Dedifferentiated amniotic fluid mesenchymal stem cell (primary cell): ENCODE measurements around the gene SRSF11.
A peak's percentile ranks its signal among the peaks of the same experiment; 100 is the strongest.
"Not testable (repeated sequence)": the region's sequence is repeated elsewhere in the genome, so short reads cannot be mapped to it uniquely, and the experiment has no call there.

Source experiments
- DNase-seq: peaks from one replicate; pipeline ENCODE4 v3.0.0-alpha.2; 2016; ENCODE audit errors: extremely low spot score

The SRSF11 gene, protein sequence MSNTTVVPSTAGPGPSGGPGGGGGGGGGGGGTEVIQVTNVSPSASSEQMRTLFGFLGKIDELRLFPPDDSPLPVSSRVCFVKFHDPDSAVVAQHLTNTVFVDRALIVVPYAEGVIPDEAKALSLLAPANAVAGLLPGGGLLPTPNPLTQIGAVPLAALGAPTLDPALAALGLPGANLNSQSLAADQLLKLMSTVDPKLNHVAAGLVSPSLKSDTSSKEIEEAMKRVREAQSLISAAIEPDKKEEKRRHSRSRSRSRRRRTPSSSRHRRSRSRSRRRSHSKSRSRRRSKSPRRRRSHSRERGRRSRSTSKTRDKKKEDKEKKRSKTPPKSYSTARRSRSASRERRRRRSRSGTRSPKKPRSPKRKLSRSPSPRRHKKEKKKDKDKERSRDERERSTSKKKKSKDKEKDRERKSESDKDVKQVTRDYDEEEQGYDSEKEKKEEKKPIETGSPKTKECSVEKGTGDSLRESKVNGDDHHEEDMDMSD

DNA sequence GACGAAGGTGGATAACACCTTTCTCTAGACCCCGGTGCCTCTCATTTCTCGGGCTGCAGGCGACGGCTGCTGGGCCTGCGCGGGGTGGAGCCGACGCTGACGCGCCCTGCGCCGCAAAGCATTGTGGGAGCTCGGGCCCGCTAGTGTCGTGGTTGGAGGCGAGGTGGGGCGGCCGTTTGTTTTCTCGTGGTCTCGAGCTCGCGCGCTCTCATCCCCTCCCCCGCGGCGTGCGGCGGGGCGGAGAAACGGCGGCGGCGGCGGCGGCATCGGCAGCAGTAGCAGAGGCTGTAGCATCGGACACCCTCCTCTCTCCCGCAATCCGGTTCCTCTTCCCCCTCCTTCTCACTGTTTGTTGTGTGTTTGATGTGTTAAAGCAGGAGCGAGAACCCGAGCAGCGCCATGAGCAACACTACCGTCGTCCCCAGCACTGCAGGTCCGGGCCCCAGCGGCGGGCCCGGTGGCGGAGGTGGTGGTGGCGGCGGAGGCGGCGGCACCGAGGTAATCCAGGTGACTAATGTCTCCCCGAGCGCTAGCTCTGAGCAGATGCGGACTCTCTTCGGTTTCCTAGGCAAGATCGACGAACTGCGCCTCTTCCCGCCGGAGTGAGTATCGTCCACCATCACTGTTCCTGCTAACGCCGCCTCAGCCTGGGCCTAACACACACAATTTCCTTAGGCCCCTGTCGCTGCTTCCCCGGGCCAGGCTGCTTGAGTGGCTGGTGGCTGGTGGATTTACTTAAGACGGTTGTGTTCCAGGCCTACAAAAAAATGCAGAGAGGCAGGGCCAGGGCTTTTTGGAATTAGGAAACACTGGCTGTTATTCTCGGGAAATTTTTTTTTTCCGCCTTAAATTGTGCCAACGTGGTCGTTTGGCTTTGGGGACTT lies at the start of gene SRSF11:
Gene SRSF11, plus strand, starts transcription at position 143 of the 884 bp plus-strand sequence. Its CDS starts 257 bp downstream, at position 400.
- DNase-seq, result peak; percentile 96

DNA sequence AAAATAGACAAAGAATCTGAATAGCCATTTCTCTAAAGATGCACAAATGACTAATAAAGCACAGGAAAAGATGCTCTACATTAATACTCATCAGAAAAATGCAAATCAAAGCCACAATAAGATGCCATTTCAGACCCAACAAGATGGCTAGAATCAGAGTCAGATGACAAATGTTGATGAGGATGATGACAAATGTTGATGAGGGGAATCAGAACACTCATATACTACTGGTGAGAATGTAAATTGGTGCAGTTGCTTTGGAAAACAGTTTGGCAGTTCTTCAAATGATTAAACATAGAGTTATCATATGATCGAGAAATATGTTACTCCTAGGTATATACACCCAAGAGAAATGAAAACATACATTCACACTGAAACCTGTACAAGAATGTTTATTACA lies 49.7 kb upstream of the SRSF11 start:
- DNase-seq, result no peak

DNA sequence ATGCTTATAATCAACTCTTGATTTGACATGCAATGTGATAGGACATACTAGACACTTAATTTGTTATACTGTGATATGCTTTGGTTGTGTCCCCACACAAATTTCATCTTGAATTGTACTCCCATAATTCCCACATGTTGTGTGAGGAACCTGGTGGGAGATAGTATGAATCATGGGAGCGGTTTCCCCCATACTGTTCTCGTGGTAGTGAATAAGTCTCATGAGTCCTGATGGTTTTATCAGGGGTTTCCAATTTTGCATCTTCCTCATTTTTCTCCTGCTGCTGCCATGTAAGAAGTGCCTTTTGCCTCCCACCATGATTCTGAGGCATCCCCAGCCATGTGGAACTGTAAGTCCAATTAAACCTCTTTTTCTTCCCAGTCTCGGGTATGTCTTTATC lies 36.0 kb upstream of the SRSF11 start:
- not testable (repeated sequence) for DNase-seq

DNA sequence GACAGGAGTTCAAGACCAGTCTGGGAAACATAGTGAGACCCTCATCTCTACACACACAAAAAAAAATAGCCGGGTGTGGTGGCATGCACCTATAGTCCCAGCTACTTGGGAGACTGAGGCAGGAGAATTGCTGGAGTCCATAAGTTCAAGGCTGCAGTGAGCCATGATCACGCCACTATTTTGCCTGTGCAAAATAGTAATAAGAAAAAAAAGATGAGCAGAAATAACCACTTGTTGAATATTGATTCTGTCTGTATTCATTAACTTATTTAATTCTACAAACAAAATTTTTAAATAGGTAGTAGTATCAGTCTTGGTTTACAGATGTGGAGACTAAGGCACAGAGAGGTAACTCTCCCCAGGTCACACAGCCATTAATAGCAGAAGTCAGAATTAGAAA lies 32.7 kb upstream of the SRSF11 start:
- no peak for DNase-seq

DNA sequence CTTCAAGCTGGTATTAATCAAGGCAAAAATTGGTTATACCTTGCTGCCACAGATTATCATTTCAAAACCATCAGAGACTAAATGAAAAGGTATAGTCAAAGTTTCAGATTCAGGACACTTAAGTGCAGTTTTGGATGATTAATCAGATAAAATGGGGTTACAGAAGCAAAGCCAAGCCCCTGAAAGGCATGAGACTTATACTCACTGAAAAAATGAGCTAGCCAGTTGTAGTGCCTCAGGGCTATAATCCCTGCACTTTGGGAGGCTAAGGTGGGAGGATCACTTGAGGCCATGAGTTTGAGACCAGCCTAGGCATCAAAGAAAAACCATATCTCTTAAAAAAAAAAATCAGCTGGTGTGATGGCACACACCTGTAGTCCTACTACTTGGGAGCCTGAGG lies 31.0 kb upstream of the SRSF11 start:
- no peak for DNase-seq

DNA sequence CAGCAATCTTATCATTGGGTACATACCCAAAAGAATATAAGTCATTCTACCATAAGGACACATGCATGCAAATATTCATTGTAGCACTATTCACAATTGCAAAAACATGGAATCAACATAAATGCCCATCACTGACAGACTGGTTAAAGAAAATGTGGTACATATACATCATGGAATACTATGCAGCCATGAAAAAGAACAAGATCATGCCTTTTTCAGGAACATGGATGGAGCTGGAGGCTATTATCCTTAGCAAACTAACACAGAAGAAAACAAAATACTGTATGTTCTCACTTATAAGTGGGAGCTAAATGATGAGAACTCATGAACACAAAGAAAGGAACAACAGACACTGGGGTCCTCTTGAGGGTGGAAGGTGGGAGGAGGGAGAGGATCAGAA lies 28.7 kb upstream of the SRSF11 start:
- not testable (repeated sequence) for DNase-seq

DNA sequence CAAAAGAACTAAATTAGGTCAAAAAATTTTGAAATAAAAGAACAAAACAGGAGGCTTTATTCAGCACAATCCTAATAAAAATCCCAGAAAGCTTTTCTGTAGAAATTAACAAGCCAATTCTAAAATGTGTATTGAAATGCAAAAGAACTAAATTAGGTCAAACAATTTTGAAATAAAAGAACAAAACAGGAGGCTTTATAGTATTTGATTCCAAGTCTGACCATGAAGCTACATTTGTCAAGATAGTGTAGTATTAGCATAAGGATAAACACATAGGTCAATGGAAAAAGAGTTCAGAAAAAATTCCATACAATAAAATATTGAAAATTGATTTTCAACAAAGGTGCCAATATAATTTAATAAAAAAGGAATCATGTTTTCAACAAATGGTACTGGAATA lies 26.6 kb upstream of the SRSF11 start:
- no peak for DNase-seq

DNA sequence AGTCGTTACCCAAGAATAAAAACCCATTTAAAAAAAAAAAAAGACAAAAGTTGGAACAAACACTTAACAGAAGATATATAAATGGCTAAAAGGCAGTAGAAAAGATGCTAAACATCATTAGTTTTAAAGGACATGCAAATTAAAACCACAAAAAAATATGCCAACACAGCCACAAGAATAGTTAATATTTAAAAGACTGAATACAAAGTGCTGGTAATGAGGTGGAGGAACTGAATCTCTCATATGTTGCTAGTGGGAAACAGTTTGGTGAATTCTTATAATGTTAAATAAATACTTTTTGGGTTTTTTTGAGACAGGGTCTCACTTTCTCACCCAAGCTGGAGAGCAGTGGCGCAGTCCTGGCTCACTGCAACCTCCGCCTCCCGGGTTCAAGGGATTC lies 25.8 kb upstream of the SRSF11 start:
- no peak for DNase-seq

DNA sequence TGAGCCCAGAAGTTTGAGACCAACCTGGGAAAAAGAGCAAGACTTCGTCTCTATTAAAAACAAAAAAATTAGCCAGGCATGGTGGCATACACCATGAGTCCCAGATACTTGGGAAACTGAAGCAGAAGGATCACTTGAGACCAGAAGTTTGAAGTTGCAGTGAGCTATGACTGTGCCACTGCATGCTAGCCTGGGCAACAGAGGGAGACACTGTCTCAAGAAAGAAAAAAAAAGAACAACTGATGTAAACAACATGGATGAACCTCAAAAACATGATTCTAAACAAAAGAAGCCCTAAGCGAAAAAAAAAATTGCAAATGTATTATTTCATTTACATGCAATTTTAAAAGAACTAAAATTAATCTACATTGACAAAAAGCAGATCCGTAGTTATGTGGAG lies 24.8 kb upstream of the SRSF11 start:
- no peak for DNase-seq

DNA sequence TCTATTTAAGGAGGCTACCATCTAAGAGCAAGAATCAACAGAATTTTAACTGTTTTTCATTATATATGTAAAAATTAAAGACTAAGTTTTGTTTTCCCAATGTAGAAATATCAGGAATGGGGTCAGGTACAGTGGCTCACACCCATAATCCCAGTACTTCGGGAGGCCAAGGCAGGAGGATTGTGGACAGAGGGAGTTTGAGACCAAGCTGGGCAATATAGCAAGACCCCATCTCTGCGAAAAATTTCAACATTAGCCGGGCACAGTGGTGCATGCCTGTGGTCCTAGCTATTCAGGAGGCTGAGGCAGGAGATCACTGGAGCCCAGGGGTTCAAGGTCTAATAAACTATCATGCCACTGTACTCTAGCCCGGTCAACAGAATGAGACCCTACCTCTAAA lies 21.1 kb upstream of the SRSF11 start:
- no peak for DNase-seq

DNA sequence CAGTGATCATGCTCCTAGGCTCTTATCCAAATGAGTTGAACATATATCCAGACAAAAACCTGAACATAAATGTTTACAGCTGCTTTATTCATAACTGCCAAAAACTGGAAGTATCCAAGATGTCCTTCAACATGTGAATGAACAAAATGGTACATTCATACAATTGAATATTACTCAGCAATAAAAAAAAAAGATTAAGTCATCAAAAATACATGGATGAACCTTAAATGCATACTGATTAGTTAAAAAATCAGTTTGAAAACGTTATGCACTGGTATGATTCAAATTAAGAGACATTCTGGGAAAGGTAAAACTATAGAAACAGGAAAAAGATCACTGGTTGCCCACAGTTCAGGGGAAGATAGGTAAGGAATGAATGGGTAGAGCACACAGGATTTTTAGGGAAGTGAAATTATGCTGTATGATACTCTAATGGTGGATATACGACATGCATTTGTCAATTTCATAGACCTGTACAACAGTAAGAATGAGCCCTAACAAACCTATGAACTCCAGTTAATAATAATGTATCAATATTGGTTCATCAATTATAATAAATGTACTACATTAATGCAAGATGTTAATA lies 18.9 kb upstream of the SRSF11 start:
- DNase-seq, result no peak

DNA sequence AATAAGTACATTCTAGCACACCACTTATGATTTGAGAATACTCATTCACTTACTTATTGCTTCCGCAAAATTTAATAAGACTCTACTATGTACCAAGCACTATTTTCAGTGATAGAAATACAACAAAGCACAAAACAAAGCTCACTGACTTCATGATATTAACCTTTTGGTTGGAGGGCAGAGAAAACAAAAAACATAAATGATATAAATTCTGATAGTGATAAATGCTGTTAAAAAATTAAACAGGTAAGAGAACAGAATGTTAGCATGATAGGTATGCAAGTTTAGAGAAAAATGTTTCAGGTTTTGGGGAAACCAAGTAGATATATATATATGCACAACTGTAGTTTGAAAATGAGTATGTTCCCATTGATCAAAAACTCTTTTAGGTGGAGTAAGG lies 17.0 kb upstream of the SRSF11 start:
- no peak for DNase-seq

DNA sequence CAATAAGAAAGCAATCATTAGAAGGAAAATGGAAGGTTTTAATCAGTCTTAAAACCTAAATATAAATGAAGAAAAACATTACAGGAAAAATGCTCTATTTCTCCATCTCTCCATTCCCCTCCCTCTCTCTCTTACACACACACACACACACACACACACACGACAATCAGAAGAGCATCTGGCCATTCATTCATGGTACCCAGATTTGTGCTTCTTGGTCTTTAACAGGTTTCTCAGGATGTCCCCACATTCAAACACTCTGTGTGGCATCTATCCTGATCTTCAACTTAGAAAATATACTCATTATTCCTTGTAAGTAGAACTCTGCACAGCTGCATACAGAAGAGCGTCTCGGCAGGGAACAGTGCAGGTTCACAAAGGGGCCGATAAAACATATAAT lies 16.6 kb upstream of the SRSF11 start:
- DNase-seq, result no peak

DNA sequence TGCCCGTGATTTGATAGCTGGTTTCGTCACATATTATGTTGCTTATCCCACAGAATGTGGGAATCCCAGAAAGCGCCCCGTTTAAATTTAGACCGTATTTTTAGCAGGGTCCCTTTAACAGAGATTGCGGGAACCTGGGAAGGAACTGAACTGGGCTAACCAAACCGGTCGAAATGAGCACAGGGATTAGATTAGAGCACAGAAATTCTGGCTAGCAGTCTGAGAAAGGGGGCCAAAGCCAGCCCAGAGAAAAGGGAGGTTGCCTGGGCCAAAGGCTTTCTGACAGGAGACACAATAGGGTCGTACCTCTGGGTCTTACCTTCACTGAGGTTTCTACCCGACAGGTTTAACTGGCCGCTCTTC lies 16.1 kb upstream of the SRSF11 start:
- DNase-seq, result no peak

DNA sequence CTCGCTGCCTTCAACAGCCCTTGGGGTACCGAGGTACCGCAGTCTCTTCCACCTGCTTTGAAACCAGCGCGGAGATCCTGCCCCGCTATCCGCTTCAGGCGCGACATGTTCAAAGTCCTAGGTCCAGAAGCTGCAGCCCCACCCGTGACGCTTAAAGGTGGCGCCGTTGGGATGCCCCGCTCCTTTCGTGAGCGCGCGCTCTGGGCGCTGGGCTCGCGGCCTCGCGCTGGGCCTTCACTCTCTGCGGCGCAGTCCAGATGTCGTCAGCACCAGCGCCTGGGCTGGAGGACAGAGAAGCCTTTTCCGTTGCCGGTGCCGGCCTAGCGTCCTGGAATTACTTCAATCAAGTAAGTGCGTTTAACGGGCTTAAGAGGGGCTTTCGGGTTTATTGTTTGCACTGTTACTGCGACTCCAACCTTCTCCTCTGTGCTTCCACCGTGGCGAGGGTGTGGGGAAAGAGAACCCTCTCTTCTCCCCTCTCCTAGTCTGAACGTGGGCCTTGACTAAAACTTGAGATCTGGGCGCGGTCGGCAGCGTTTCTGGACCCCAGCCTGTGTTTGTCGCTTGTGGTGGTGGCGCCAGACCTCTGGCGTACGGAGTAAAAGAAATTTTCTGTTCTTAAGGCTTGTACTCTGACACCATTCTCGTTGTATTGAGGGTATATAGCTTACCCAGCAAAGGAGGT lies 15.6 kb upstream of the SRSF11 start, which contains the start of gene LRRC40:
Gene LRRC40, minus strand, starts transcription at position 146 of the 685 bp plus-strand sequence. Its CDS starts 39 bp downstream, at position 107.
- peak; percentile 94 for DNase-seq

DNA sequence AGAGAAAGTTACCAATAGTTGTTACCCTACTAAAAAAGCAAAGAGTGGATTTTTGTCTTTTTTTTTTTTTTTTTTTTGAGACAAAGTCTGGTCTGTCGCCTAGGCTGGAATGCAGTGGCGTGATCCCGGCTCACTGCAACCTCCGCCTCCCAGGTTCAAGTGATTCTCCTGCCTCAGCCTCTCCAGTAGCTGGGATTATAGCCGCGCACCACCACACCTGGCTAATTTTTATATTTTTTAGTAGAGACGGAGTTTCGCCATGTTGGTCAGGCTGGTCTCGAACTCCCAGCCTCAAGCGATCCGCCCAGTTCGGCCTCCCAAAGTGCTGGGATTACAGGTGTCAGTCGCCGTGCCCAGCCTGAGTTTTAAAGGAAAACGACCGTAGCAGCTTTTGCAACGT lies 14.3 kb upstream of the SRSF11 start:
- DNase-seq, result not testable (repeated sequence)

DNA sequence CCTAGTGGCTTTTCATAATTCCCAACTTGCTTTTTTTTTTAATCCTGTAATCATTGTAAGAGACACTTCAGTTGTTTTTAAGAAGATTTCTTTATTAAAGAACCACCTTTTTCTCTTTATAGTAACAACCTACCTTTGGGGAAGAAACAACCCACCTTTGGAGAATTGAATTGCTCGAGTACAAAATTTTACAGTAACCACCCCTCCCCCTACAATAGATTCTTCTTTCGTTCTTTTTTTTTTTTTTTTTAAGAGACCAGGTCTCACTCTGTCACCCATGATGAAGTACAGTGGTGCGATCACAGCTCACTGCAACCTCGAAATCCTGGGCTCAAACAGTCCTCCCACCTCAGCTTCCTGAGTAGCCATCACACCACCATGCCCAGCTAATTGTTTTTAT lies 13.7 kb upstream of the SRSF11 start:
- DNase-seq, result no peak

DNA sequence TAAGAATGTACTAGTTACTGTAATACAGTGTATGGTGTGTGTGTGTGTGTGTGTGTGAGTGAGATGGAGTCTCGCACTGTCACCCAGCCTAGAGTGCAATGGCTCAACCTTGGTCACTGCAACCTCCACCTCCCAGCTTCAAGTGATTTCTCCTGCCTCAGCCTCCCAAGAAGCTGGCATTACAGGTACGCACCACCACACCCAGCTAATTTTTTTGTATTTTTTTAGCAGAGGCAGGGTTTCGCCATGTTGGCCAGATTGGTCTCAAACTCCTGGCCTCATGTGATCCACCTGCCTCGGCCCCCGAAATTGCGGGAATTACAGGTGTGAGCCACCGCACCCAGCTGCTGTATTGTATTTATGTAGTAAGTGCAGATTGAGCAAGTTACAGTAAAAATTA lies 12.9 kb upstream of the SRSF11 start:
- DNase-seq, result no peak

DNA sequence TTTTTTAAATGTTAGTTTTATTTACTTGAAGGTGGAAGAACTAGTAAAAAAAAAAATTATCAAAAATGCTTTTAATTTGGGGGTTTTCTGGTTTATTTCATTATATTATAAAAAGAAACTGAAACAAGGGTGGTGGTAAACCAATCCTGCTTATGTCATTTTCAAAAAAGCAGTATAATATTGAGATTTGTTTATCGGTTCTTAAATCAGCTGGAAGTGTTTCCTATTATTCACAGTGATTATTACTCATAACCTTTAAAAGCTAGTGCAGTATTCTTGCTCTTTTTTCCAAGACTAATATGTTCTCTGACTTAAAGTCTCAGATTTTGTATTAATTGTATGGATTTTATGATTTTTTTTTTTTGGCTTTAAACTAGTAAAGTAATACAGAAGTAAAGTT lies 10.4 kb upstream of the SRSF11 start:
- no peak for DNase-seq

DNA sequence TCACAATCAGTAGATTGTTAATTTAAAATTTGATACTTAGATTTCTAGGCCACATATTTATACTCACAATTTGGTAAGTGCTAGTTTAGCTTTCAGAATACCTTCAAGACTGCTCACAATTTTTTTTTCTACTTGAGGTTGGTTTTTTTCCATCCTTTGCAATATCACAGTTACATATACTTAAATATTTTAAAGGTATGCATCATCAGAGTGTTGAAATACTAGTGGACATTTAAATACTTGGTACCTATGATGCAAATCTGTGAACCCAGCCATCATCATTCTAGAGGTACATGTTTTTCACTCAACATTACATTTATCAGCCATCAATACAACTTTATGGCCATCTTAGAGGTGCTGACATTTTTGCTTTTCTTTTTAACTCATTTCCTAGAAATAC lies 9.6 kb upstream of the SRSF11 start:
- no peak for DNase-seq

DNA sequence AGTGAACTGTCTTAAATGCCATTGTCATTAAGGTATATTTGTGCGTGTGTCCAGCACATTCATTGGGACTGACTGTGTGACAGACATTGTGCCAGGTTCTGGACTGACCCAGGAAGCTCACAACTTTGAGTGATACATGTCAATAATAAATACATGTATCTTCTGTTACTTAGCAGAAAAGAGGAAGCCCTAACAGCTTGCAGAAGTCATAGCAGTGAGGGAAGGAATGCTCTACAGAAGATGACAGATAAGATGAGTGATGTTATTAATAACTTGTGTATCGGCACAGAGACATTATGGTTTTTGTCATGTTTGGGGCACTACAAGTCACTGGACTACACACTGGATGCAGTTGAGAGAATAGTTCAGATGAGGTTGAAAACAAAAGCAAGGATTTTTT lies 1.2 kb upstream of the SRSF11 start:
- DNase-seq, result no peak
